OCI-LY3 (cell line): ENCODE results near the gene LITAFD.
A peak's percentile ranks its signal among the peaks of the same experiment; 100 is the strongest.

ENCODE experiments used
- H2AFZ ChIP-seq: fragments of 200-600, 300-600 bp; shearing (Covaris generic); 2 replicates; pipeline ENCODE4 v1.6.0; 2014; ENCODE audit warnings: antibody characterized with exemption, low read depth, low read length
- H3K27ac ChIP-seq: fragments of 200-600, 300-600 bp; sonication (generic); 2 replicates; pipeline ENCODE4 v1.5.1; 2014; ENCODE audit warnings: mild to moderate bottlenecking, low read length, moderate library complexity, mixed read lengths
- H3K27me3 ChIP-seq: fragments of 200-600, 300-600 bp; sonication (generic); 2 replicates; pipeline ENCODE4 v1.6.1; 2014; ENCODE audit warnings: low read depth, low read length, mixed read lengths
- H3K36me3 ChIP-seq: fragments of 200-600, 300-600 bp; sonication (generic); replicated peaks from 2 replicates; pipeline ENCODE3; 2014; ENCODE audit warnings: low read depth, low read length, mixed read lengths
- H3K4me1 ChIP-seq: fragments of 300-600, 200-600 bp; sonication (generic); 2 replicates; pipeline ENCODE4 v1.6.1; 2014; ENCODE audit warnings: low read length, mixed read lengths
- H3K4me2 ChIP-seq: fragments of 200-600, 300-600 bp; sonication (generic); 2 replicates; pipeline ENCODE4 v1.6.1; 2014; ENCODE audit warnings: low read length, mixed read lengths
- H3K4me3 ChIP-seq: fragments of 300-600, 200-600 bp; sonication (generic); 2 replicates; pipeline ENCODE4 v1.5.1; 2014; ENCODE audit warnings: antibody characterized with exemption, mild to moderate bottlenecking, low read length, moderate library complexity
- H3K79me2 ChIP-seq: fragments of 300-600, 200-600 bp; shearing (Covaris generic); 2 replicates; pipeline ENCODE4 v1.6.1; 2014; ENCODE audit warnings: mild to moderate bottlenecking, low read length, mixed read lengths
- H3K9ac ChIP-seq: fragments of 300-600, 200-600 bp; shearing (Covaris generic); 2 replicates; pipeline ENCODE4 v1.6.0; 2014; ENCODE audit warnings: mild to moderate bottlenecking, low read length, moderate library complexity
- H3K9me3 ChIP-seq: fragments of 200-600, 300-600 bp; shearing (Covaris generic); 2 replicates; pipeline ENCODE4 v1.6.1; 2014; ENCODE audit warnings: low read length, mixed read lengths; ENCODE audit not compliant: insufficient read depth
- H4K20me1 ChIP-seq: fragments of 200-600, 300-600 bp; sonication (generic); 2 replicates; pipeline ENCODE4 v1.6.1; 2016; ENCODE audit warnings: low read length, mixed read lengths; ENCODE audit not compliant: insufficient read depth
- EZH2phosphoT487 ChIP-seq: fragments of 200-600 bp; shearing (Covaris generic); IDR thresholded peaks from 2 replicates; pipeline ENCODE4 v1.6.1; 2018; ENCODE audit warnings: antibody characterized with exemption, mixed run types, low read depth
- TF ChIP-seq, protein P1 (sequence below): fragments of 200-600, 300-600 bp; sonication (generic); IDR thresholded peaks from 2 replicates; pipeline ENCODE4 v1.5.1; 2014; ENCODE audit warnings: antibody characterized with exemption, low read length, low read depth

Gene LITAFD

DNA sequence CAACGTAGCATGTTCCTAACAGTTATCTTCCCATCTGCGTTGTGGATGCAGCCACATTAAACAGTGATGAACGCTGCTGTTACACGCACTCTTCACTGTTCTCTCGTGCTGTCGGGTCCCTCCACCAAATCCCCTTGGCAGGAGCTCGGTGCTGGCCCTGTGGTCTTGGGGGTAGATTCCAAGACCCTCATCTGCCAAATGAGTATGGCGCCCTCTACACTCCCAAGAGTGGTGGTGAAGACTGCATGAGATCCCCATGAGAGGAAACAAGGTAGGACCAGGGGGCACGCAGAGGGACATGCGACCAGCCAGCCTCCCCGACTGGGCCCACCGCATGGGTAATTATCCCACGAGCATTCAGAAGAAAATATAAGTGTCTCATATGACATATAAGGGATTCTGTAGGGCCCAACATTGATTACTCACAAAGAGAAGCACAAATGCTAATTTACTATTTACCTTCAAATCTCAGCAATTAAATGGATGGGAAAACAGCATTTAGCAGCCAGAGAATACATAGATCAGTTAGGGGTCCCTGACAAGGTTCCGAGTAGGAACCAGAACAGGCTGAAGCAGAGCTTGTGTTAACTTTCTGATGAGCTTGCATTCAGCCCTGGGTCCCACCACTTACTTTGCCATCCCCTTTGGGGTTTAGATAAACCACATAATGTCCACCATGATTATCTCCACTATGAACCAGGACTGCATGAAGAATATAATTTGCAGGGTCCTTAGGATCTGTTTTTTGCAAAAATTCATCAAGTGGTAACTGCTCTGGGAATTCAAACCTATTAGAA is 23.8 kb downstream of the LITAFD start:
- TF ChIP-seq, protein P1, sequence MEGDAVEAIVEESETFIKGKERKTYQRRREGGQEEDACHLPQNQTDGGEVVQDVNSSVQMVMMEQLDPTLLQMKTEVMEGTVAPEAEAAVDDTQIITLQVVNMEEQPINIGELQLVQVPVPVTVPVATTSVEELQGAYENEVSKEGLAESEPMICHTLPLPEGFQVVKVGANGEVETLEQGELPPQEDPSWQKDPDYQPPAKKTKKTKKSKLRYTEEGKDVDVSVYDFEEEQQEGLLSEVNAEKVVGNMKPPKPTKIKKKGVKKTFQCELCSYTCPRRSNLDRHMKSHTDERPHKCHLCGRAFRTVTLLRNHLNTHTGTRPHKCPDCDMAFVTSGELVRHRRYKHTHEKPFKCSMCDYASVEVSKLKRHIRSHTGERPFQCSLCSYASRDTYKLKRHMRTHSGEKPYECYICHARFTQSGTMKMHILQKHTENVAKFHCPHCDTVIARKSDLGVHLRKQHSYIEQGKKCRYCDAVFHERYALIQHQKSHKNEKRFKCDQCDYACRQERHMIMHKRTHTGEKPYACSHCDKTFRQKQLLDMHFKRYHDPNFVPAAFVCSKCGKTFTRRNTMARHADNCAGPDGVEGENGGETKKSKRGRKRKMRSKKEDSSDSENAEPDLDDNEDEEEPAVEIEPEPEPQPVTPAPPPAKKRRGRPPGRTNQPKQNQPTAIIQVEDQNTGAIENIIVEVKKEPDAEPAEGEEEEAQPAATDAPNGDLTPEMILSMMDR, result peak; percentile 31
- no peak for TF ChIP-seq EZH2phosphoT487
- Histone ChIP-seq H3K27me3 (no peaks in the 10 kb centered on the region), H3K9me3 (no peaks in the 10 kb centered on the region), H3K4me2 (no peak overlapping the region), H2AFZ (no peak overlapping the region), H3K9ac (no peak overlapping the region), H3K4me1 (no peaks in the 10 kb centered on the region), H3K4me3 (no peak overlapping the region), H3K27ac (no peak overlapping the region), H3K79me2 (no peaks in the 10 kb centered on the region), H3K36me3 (peaks cover 74% of the 10 kb centered on the region), H4K20me1 (peaks cover 3% of the 10 kb centered on the region; the same call in 1 of the 2 replicates)

DNA sequence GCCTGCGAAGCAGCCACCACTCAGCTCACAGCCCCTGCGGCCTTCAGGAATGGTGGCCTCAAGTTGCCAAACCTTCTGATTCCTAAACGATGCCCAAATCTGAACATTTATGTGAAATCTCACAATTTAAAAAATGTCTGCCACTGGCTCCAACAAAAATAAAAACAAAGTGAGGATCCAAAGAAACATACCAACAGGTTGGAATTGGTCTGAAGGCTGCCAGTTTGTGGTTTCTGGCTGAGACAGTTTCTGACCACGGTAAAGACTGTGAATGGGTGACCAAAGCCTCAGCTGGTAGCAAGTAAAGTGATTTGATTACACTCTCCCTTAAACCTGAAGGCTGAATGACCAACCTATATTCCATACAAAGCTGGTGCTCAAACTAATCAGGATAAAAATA is 24.9 kb downstream of the LITAFD start:
- no peak for TF ChIP-seq EZH2phosphoT487
- TF ChIP-seq, protein P1, result no peak
- Histone ChIP-seq H3K4me2 (no peak overlapping the region), H3K9ac (no peak overlapping the region), H2AFZ (no peak overlapping the region), H3K9me3 (no peaks in the 10 kb centered on the region), H3K79me2 (peaks cover 7% of the 10 kb centered on the region; the same call in 1 of the 2 replicates), H3K4me1 (no peaks in the 10 kb centered on the region), H3K27ac (no peak overlapping the region), H3K27me3 (no peaks in the 10 kb centered on the region), H3K36me3 (peaks cover 73% of the 10 kb centered on the region), H4K20me1 (peaks cover 8% of the 10 kb centered on the region; the same call in 1 of the 2 replicates), H3K4me3 (no peak overlapping the region)

DNA sequence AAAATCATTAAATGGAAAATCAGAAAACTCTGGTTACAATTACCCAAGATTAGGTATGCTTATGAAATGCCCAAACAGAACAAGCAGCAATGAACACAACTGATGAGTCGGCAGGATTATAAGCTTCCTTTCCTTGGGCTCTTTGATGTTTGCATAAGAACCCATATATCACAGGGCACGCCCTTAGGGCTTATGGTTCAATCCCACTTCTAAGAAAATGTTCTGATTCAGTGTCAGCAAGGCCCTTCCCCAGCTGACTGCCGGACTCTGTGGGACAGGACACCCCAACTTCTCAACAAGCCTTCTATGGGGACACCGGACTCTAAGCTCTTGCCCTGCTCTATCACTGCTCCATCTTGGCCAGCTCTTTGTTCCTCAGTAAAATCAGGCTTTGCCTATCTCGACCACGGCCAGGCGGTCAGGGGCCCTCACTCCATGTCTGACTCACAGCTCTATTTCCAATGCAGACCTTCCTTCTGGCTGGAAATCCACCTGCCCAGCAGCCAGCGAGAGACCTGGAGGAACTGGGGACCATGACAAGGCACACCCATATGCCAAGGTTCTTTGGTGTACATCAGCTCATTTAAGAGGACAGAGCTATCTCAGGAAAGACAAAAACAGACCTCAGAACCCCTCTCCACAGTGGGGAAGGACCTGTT is 26.8 kb downstream of the LITAFD start:
- no peak overlapping the region for H3K4me2 ChIP-seq
- no peak overlapping the region for H3K27ac ChIP-seq
- no peaks in the 10 kb centered on the region for H3K4me1 ChIP-seq
- no peak for TF ChIP-seq EZH2phosphoT487
- TF ChIP-seq, protein P1, result no peak
- H3K9ac ChIP-seq, result no peak overlapping the region
- H3K36me3 ChIP-seq, result peaks cover 63% of the 10 kb centered on the region
- peaks cover 12% of the 10 kb centered on the region; the same call in 1 of the 2 replicates for H3K79me2 ChIP-seq
- no peak overlapping the region for H2AFZ ChIP-seq
- peaks cover 8% of the 10 kb centered on the region; the same call in 1 of the 2 replicates for H4K20me1 ChIP-seq
- H3K27me3 ChIP-seq, result no peaks in the 10 kb centered on the region
- H3K4me3 ChIP-seq, result no peak overlapping the region
- no peaks in the 10 kb centered on the region for H3K9me3 ChIP-seq

DNA sequence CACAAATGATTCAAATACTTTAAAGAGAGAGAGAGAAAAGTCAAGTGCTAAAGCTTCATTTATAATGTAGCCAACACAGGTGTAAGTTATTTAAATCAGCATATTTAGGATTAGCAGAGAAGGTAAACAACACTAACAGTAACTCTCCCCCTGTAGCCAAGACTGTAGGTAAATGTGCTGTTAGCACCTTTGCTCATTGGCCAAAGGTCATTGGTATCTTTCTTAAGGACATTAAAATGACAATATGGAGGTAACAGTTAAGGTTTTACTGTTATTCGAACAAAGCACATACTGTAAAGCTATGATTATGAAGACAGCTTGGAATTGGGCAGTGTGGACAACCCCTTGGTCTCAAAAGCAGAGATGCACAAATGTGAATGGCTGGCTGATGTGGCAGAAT is 28.7 kb downstream of the LITAFD start:
- Histone ChIP-seq H4K20me1 (peaks cover 12% of the 10 kb centered on the region; the same call in 1 of the 2 replicates), H3K79me2 (peaks cover 14% of the 10 kb centered on the region; the same call in 1 of the 2 replicates), H3K36me3 (peaks cover 64% of the 10 kb centered on the region), H3K4me3 (no peak overlapping the region), H2AFZ (no peak overlapping the region), H3K27ac (no peak overlapping the region), H3K4me2 (no peak overlapping the region), H3K9ac (no peak overlapping the region), H3K4me1 (no peaks in the 10 kb centered on the region), H3K27me3 (no peaks in the 10 kb centered on the region), H3K9me3 (no peaks in the 10 kb centered on the region)
- TF ChIP-seq, protein P1, result no peak
- no peak for TF ChIP-seq EZH2phosphoT487
